CD14-positive monocyte (primary cell): ENCODE results near the gene OARD1. TPM values are rescaled to one million over a fixed set of nuclear protein-coding genes. Genes with fewer than 3 reads are reported as not detected.

ENCODE experiments used
- DNase-seq, 3 donors: peaks; one replicate each; pipeline ENCODE4 v3.0.0-alpha.2; 2011 to 2022
- H2AFZ ChIP-seq: 2 replicates; pipeline ENCODE4 v1.6.0; 2012; ENCODE audit warnings: mild to moderate bottlenecking, low read depth, low read length, inconsistent platforms; ENCODE audit not compliant: insufficient read depth, poor library complexity, severe bottlenecking
- H3K27ac ChIP-seq, 2 donors: 1 replicate in 1 of 2; 2 replicates in 1 of 2; pipeline ENCODE4 v1.5.1; 2012 to 2013; ENCODE audit warnings: low read length in 2 of 2, control low read depth in 1 of 2, inconsistent platforms in 1 of 2, low read depth in 1 of 2, mild to moderate bottlenecking in 1 of 2
- H3K27me3 ChIP-seq, 2 donors: one replicate each; pipeline versions ENCODE4 v1.6.0 to v1.6.1; 2011 to 2013; ENCODE audit warnings: low read length in 2 of 2; ENCODE audit not compliant: control insufficient read depth in 2 of 2, insufficient read depth in 2 of 2
- H3K36me3 ChIP-seq, 2 donors: replicated peaks in 1 of 2; 1 replicate in 1 of 2; 2 replicates in 1 of 2; pipeline versions ENCODE4 v1.5.1 to v1.6.1; 2012 to 2013; ENCODE audit warnings: low read length in 2 of 2, control low read depth in 1 of 2, inconsistent platforms in 1 of 2, mild to moderate bottlenecking in 1 of 2; ENCODE audit not compliant: insufficient read depth in 2 of 2, control insufficient read depth in 1 of 2
- H3K4me1 ChIP-seq, 2 donors: 1 replicate in 1 of 2; 2 replicates in 1 of 2; pipeline versions ENCODE4 v1.5.1 to v1.6.1; 2012 to 2013; ENCODE audit warnings: low read length in 2 of 2, control low read depth in 1 of 2, inconsistent platforms in 1 of 2, mild to moderate bottlenecking in 1 of 2, moderate library complexity in 1 of 2; ENCODE audit not compliant: insufficient read depth in 2 of 2, control insufficient read depth in 1 of 2
- H3K4me2 ChIP-seq: replicated peaks from 2 replicates; pipeline ENCODE3; 2012; ENCODE audit warnings: low read length, moderate library complexity, mild to moderate bottlenecking; ENCODE audit not compliant: poor library complexity, severe bottlenecking; ENCODE audit errors: extremely low read depth
- H3K4me3 ChIP-seq, 3 experiments: fragments of 200-600 bp in 1 of 3; sonication (generic) in 1 of 3; replicated peaks in 1 of 3; 1 replicate in 2 of 3; 2 replicates in 1 of 3; pipeline ENCODE4 v1.5.1; 2011 to 2013; ENCODE audit warnings: low read length in 3 of 3, mild to moderate bottlenecking in 3 of 3, control low read depth in 2 of 3, low read depth in 2 of 3, inconsistent platforms in 1 of 3, moderate library complexity in 1 of 3
- H3K79me2 ChIP-seq: 2 replicates; pipeline ENCODE4 v1.6.0; 2012; ENCODE audit warnings: mild to moderate bottlenecking, control low read depth, inconsistent platforms, low read length, moderate library complexity; ENCODE audit not compliant: insufficient read depth
- H3K9ac ChIP-seq: 2 replicates; pipeline ENCODE4 v1.6.0; 2017; ENCODE audit warnings: low read length, mild to moderate bottlenecking; ENCODE audit not compliant: insufficient read depth, poor library complexity, severe bottlenecking
- H3K9me3 ChIP-seq, 2 donors: replicated peaks in 1 of 2; 1 replicate in 1 of 2; 2 replicates in 1 of 2; pipeline versions ENCODE4 v1.5.1 to v1.6.1; 2012 to 2013; ENCODE audit warnings: low read length in 2 of 2, control low read depth in 1 of 2; ENCODE audit not compliant: control insufficient read depth in 1 of 2, insufficient read depth in 1 of 2
- H4K20me1 ChIP-seq: 2 replicates; pipeline ENCODE4 v1.6.0; 2012; ENCODE audit warnings: mild to moderate bottlenecking, low read length, control low read depth, moderate library complexity; ENCODE audit not compliant: insufficient read depth
- H3K27ac Mint-ChIP-seq, 7 donors: one replicate each; pipeline ENCODE4 v1.8.0; 2020; ENCODE audit warnings: mild to moderate bottlenecking in 7 of 7, mixed read lengths in 7 of 7, moderate library complexity in 6 of 7, inconsistent platforms in 2 of 7
- H3K27me3 Mint-ChIP-seq, 3 donors: one replicate each; pipeline ENCODE4 v1.8.0; 2021 to 2022; ENCODE audit warnings: low read depth in 3 of 3, mild to moderate bottlenecking in 3 of 3, mixed read lengths in 3 of 3, moderate library complexity in 3 of 3, inconsistent platforms in 1 of 3
- H3K36me3 Mint-ChIP-seq, 2 donors: one replicate each; pipeline ENCODE4 v1.8.0; 2020; ENCODE audit warnings: mixed read lengths in 2 of 2, inconsistent platforms in 1 of 2, mild to moderate bottlenecking in 1 of 2
- H3K4me1 Mint-ChIP-seq: one replicate; pipeline ENCODE4 v1.8.0; 2020; ENCODE audit warnings: mild to moderate bottlenecking, mixed read lengths
- H3K4me3 Mint-ChIP-seq, 2 donors: one replicate each; pipeline ENCODE4 v1.8.0; 2020; ENCODE audit warnings: mild to moderate bottlenecking in 2 of 2, mixed read lengths in 2 of 2, moderate library complexity in 1 of 2
- H3K9me3 Mint-ChIP-seq, 7 donors: one replicate each; pipeline ENCODE4 v1.8.0; 2020 to 2022; ENCODE audit warnings: mixed read lengths in 7 of 7, mild to moderate bottlenecking in 6 of 7, moderate library complexity in 6 of 7, inconsistent platforms in 2 of 7
- CTCF ChIP-seq: fragments of 200-600 bp; IDR thresholded peaks from one replicate; pipeline ENCODE4 v1.8.0; 2022; ENCODE audit warnings: antibody characterized with exemption, mild to moderate bottlenecking
- WGBS: methylation state at CpG from one replicate; pipeline ENCODE4 v1.1.5; 2013; ENCODE audit warnings: missing lambda C conversion rate; ENCODE audit not compliant: insufficient coverage; 5-methylcytosine and 5-hydroxymethylcytosine counted together
- intact Hi-C, 2 donors: fragments of 100-400 bp; cut with micrococcal nuclease; formaldehyde crosslinking; loops; one replicate each; pipeline versions ENCODE4 v1.15.0 to v1.15.1; 2023
- polyA plus RNA-seq, 3 donors: library from polyadenylated mRNA; depleted of rRNA in 1 of 3; unstranded in 2 of 3; stranded (reverse) in 1 of 3; fragments of 300-500 nt in 2 of 3; fragments of >200 nt in 1 of 3; fragmentation: Illumina TruSeq in 2 of 3; gene quantifications; 1 replicate in 2 of 3; 2 replicates in 1 of 3; pipeline ENCODE4 v1.2.3, GENCODE V29; 2012 to 2021

OARD1 gene
- polyA plus RNA-seq, 3 donors: 6.5 to 23.6 (median 16.8) TPM

- peaks cover 28% of the 10 kb centered on the region for H3K4me1 Mint-ChIP-seq
- peaks cover 0 to 5% (median 4%) of the 10 kb centered on the region in 3 donors for H3K27me3 Mint-ChIP-seq
- Histone ChIP-seq H3K79me2 (no peaks in the 10 kb centered on the region), H3K36me3 (no peaks in the 10 kb centered on the region), H2AFZ (no peak overlapping the region), H3K4me3 (no peak overlapping the region), H4K20me1 (no peaks in the 10 kb centered on the region), H3K27ac (no peak overlapping the region), H3K4me1 (peaks cover 22 to 27% of the 10 kb centered on the region in 2 donors), H3K4me2 (no peak overlapping the region), H3K9me3 (no peaks in the 10 kb centered on the region), H3K27me3 (no peaks in the 10 kb centered on the region), H3K9ac (no peak overlapping the region)
- H3K27ac Mint-ChIP-seq: peak overlapping the region in 1 of 7 donors; percentile 39
- H3K9me3 Mint-ChIP-seq: peaks cover 0 to 2% (median 0%) of the 10 kb centered on the region in 7 donors
- 100% methylated on average over 1 of the region's 3 CpGs for WGBS
- no peak for DNase-seq
- no peaks in the 10 kb centered on the region for H3K36me3 Mint-ChIP-seq
- H3K4me3 Mint-ChIP-seq: no peak overlapping the region
- TF ChIP-seq CTCF: no peak
- intact Hi-C loops: no loop called here
Measured at GRCh38 chr6:41025966-41026530, 46.1 kb downstream of the OARD1 start.

- H4K20me1 ChIP-seq: no peaks in the 10 kb centered on the region
- H3K4me3 ChIP-seq: no peak overlapping the region
- no peak overlapping the region for H3K4me2 ChIP-seq
- no peak for TF ChIP-seq CTCF
- intact Hi-C loops: no loop called here
- Mint-ChIP-seq H3K36me3 (no peaks in the 10 kb centered on the region), H3K9me3 (peaks cover 0 to 5% (median 0%) of the 10 kb centered on the region in 7 donors), H3K4me1 (peaks cover 17% of the 10 kb centered on the region), H3K27ac (no peak overlapping the region), H3K27me3 (peaks cover 1 to 2% (median 2%) of the 10 kb centered on the region in 3 donors), H3K4me3 (no peak overlapping the region)
- no peak overlapping the region for H3K27ac ChIP-seq
- H3K9ac ChIP-seq: no peak overlapping the region
- no peaks in the 10 kb centered on the region for H3K9me3 ChIP-seq
- no peaks in the 10 kb centered on the region for H3K36me3 ChIP-seq
- no peak for DNase-seq
- H3K79me2 ChIP-seq: no peaks in the 10 kb centered on the region
- WGBS: 100% methylated on average over 3 of the region's 3 CpGs
- no peak overlapping the region for H2AFZ ChIP-seq
- H3K4me1 ChIP-seq: peaks cover 15 to 18% of the 10 kb centered on the region in 2 donors
- H3K27me3 ChIP-seq: no peaks in the 10 kb centered on the region
Measured at GRCh38 chr6:41023114-41023513, 49.0 kb downstream of the OARD1 start.
